ENCODE data around the gene BOD1.

DNA sequence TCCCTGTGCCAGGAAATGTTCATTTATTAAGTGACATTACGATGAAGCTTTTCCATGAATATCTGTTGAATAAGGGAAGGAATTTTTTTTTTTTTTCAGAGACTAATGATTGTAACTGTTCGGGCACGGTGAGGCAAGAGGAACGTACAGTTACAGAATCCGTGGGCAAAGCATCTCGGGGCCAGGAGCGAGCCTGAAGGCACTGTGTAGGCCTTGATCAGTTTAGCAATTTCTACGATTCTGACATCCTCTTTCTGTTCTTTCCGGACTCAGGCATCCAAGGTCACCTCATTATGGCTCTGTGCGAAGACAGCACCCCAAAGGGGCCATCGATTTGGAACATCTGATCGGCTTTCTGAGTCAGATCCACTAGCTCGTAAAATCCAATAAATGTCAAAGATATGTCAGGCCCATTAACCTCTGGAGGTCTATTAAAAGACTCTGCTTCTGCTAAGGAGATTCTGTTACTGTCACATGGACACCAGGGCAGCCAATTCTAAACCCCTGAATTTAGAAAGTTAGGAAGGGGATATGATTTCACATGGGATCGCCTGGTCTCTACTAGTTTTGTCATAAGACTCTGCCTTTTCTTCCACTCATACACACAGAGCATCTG is 41.4 kb upstream of the BOD1 start:
- TF ChIP-seq, protein P1, sequence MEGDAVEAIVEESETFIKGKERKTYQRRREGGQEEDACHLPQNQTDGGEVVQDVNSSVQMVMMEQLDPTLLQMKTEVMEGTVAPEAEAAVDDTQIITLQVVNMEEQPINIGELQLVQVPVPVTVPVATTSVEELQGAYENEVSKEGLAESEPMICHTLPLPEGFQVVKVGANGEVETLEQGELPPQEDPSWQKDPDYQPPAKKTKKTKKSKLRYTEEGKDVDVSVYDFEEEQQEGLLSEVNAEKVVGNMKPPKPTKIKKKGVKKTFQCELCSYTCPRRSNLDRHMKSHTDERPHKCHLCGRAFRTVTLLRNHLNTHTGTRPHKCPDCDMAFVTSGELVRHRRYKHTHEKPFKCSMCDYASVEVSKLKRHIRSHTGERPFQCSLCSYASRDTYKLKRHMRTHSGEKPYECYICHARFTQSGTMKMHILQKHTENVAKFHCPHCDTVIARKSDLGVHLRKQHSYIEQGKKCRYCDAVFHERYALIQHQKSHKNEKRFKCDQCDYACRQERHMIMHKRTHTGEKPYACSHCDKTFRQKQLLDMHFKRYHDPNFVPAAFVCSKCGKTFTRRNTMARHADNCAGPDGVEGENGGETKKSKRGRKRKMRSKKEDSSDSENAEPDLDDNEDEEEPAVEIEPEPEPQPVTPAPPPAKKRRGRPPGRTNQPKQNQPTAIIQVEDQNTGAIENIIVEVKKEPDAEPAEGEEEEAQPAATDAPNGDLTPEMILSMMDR (IDR thresholded peaks at IDR 0.05; ENCODE audit: low read depth, low read length, missing input control) = no peak
- TF ChIP-seq, protein P2, sequence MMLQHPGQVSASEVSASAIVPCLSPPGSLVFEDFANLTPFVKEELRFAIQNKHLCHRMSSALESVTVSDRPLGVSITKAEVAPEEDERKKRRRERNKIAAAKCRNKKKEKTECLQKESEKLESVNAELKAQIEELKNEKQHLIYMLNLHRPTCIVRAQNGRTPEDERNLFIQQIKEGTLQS (IDR thresholded peaks at IDR 0.05) = no peak
- TF ChIP-seq FOXA1 (IDR thresholded peaks at IDR 0.05) (no peak), RAD21 (IDR thresholded peaks at IDR 0.05) (no peak), RXRA (IDR thresholded peaks at IDR 0.05) (no peak), EGR1 (IDR thresholded peaks at IDR 0.05; ENCODE audit: low read depth in 2 of 2) (no peak)
- TF ChIP-seq, protein P3, sequence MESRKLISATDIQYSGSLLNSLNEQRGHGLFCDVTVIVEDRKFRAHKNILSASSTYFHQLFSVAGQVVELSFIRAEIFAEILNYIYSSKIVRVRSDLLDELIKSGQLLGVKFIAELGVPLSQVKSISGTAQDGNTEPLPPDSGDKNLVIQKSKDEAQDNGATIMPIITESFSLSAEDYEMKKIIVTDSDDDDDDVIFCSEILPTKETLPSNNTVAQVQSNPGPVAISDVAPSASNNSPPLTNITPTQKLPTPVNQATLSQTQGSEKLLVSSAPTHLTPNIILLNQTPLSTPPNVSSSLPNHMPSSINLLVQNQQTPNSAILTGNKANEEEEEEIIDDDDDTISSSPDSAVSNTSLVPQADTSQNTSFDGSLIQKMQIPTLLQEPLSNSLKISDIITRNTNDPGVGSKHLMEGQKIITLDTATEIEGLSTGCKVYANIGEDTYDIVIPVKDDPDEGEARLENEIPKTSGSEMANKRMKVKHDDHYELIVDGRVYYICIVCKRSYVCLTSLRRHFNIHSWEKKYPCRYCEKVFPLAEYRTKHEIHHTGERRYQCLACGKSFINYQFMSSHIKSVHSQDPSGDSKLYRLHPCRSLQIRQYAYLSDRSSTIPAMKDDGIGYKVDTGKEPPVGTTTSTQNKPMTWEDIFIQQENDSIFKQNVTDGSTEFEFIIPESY (IDR thresholded peaks at IDR 0.05) = no peak
- TF ChIP-seq, protein P4, sequence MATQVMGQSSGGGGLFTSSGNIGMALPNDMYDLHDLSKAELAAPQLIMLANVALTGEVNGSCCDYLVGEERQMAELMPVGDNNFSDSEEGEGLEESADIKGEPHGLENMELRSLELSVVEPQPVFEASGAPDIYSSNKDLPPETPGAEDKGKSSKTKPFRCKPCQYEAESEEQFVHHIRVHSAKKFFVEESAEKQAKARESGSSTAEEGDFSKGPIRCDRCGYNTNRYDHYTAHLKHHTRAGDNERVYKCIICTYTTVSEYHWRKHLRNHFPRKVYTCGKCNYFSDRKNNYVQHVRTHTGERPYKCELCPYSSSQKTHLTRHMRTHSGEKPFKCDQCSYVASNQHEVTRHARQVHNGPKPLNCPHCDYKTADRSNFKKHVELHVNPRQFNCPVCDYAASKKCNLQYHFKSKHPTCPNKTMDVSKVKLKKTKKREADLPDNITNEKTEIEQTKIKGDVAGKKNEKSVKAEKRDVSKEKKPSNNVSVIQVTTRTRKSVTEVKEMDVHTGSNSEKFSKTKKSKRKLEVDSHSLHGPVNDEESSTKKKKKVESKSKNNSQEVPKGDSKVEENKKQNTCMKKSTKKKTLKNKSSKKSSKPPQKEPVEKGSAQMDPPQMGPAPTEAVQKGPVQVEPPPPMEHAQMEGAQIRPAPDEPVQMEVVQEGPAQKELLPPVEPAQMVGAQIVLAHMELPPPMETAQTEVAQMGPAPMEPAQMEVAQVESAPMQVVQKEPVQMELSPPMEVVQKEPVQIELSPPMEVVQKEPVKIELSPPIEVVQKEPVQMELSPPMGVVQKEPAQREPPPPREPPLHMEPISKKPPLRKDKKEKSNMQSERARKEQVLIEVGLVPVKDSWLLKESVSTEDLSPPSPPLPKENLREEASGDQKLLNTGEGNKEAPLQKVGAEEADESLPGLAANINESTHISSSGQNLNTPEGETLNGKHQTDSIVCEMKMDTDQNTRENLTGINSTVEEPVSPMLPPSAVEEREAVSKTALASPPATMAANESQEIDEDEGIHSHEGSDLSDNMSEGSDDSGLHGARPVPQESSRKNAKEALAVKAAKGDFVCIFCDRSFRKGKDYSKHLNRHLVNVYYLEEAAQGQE (IDR thresholded peaks at IDR 0.05) = no peak

Measured in liver (tissue), 3 donors.